Medulla oblongata (tissue), 1 donor: ENCODE measurements around the gene FBH1.
"Not testable (repeated sequence)": the region's sequence is repeated elsewhere in the genome, so short reads cannot be mapped to it uniquely, and the experiment has no call there.

Experiments
- DNase-seq: peaks from one replicate; pipeline ENCODE4 v3.0.0-alpha.2; 2015; ENCODE audit errors: extremely low spot score

FBH1 gene

DNA sequence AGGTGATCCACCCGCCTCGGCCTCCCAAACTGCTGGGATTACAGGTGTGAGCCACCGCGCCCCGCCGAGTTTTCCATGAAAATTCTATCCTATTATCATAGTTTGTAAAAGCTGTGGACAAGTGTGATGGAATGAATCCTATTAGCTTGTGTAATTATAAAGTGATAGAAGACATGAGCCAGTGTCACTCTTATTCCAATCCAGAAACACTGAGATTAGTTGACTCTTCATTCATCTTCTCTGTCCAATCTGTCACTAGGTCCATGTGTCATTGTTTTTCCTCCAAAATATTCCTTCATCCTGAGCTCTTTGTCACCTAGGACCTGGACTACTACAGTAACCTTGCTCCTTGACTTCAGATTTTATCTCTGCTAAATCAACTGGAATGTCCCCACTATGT, 13.5 kb downstream of the FBH1 start:
- DNase-seq, result no peak

DNA sequence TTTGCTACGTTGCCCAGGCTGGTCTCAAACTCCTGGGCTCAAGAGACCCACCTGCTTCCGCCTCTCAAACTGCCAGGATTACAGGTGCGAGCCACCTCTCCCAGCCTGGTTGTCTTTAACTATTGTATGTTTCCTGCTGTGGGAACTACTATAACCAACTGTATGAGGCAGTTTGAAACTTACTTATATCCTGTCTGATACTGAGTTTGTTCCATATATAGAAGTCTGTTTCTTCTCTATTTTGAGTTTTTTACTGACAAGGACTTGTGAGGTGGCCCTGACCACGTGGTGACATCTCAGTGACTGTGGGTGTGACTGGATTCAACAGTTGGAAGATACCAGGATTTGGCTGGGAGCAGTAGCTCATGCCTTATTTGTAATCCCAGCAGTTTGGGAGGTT, 14.2 kb downstream of the FBH1 start:
- no peak for DNase-seq

GRCh38 chr10:5905854-5906507, 15.9 kb downstream of the FBH1 start:
- DNase-seq, result no peak

GRCh38 chr10:5906651-5907050, 16.6 kb downstream of the FBH1 start:
- DNase-seq, result no peak

GRCh38 chr10:5908676-5909075, 18.6 kb downstream of the FBH1 start:
- not testable (repeated sequence) for DNase-seq

DNA sequence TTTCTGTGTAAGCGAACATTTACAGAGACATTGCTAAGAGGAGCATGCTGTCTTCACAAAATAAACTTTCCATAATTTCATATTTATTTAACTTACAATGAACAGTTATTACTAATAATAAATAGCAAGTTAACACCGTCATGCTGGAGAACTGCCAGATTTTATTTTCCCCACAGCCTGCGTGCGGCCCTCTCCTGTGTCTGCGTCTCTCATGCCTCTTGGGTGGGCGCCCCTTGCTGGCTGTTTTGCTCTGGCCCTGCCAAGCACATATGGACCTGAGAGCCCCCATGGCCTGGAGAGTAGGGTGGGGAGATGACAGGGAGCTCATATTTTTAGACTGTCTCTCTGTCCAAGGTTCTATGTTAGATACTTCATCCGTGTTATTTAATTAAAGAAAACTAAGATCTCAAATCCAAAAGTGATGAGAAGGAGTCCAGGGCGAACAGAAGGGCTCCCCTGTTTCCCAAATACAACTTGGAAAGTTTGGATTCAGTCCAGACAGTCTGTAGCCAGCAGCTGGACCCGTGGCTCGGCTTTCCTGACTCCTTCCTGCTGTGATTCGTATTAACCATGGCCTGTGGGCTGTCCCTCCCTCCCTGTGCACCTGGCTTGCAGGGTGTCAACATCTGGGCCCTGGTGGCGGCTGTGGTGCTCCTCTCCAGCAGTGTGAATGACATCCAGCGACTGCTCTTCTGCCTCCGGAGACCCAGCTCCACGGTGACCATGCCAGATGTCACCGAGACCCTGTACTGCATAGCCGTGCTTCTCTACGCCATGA, 20.5 kb downstream of the FBH1 start:
- no peak for DNase-seq

DNA sequence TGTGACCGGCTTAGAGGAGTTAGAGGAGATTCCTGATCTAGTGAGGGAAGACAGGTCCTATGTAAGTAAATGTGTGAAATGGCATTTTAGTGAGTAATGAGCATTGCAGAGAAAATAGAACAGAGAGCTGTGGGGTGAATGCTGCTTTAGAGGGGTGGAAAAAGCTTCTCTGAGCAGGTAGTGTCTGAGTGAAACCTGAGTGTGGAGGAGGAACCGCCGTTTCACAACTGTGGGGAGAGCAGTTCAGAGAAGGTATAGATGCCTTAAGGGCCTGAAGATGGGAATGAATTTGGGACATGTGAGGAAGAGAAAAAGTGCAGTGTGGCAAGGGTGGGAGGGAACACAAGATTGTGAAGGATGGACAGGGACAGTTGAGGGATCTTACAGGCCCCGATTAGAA, 21.6 kb downstream of the FBH1 start:
- no peak for DNase-seq

DNA sequence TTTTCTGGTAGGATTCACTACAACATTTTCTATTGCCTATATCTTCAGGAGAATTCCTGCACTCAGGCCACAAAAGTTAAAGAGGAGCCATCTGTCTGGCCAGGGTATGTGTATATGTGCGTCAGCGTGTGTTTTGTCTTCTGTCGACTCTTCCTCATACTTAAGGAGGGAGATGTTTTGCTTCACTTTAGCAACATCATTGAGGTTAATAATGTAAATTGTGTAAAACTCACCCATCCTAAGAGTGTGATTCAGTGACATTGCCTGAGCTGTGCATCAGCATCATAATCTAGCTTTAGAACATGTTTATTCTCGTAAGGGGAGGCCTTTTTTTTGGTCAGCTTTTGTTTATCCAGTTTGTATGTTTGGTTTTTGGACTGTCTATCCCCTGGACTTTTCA, 23.7 kb downstream of the FBH1 start:
- DNase-seq, result no peak

GRCh38 chr10:5915451-5915850, 25.4 kb downstream of the FBH1 start:
- DNase-seq, result no peak

DNA sequence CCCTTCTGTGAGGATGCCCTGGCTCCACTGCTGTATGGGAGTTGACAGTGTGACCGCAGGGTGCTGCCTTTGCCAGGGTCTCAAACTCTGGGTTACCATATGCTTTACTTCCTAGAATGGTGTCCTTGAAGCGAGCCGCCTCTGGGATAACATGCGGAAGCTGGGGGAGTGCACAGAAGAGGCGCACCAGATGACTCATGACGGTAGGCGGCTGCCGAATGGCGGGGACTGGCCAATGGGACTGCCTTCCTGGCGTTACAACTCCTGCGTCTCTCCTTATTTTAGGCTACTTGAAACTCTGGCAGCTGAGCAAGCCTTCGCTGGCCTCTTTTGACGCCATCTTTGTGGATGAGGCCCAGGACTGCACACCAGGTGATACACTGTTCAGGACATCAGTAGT, 27.3 kb downstream of the FBH1 start:
- DNase-seq, result no peak

- no peak for DNase-seq
Observed at GRCh38 chr10:5918763-5919162, 28.7 kb downstream of the FBH1 start.

GRCh38 chr10:5919568-5919967, 29.5 kb downstream of the FBH1 start:
- DNase-seq, result no peak

- DNase-seq, result no peak
Observed at GRCh38 chr10:5921746-5922145, 31.7 kb downstream of the FBH1 start.

- DNase-seq, result no peak
Observed at GRCh38 chr10:5924889-5925288, 34.8 kb downstream of the FBH1 start.

DNA sequence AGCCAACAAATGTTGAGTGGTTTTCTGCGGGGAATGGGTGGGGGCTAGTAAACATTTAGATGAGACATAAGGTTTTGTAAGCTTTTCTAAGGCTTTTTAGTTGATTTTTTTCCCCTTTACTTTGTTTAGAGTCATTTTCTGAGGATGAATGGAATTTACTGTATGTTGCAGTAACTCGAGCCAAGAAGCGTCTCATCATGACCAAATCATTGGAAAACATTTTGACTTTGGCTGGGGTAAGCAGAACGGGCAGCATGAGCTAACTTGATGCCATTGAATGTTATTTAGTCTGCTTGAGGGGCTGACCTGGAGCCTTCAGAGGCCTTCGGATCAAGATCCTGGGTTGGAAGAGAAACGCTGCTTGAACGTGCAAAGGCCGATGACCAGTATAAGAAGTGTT, 37.3 kb downstream of the FBH1 start:
- DNase-seq, result no peak

DNA sequence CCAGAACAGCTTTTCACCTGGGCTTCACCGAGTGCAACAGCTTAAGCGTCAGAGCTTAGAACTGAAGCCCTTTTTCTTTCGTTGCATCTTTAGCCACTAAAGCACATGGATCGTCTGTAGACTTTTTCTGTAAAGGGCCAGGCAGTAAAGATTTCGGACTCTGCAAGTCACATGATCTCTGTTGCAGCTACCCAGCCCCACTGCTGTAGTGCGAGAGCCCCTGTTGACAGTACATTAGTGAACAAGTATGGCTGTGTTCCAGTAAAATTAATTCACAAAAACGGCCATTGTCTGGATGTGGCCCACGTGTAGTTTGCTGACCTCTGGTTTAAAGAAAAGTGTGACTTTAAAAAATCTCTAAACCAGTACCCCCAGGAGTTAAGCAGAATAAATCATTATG, 39.4 kb downstream of the FBH1 start:
- no peak for DNase-seq

- DNase-seq, result no peak
Observed at GRCh38 chr10:5930272-5930671, 40.2 kb downstream of the FBH1 start.

DNA sequence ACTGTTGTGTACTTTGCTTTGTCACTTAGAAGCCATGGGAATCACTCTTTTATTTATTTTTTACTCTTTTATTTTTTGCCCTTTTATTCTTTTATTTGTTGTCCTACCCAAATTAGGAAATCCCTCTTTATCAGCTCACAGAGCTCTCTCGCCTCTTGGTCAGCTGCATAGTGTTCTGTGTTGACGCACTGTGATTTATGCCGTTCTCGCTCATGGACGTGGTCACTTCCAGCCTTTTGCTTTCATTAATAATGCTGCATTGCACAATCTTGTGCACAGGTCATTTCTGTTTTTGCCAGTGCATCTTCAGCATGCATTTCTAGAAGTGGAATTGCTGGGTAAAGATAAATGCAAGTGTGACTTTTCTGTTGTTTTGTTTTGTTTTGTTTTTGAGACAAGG, 42.3 kb downstream of the FBH1 start:
- DNase-seq, result no peak

GRCh38 chr10:5933909-5934546, 44.0 kb downstream of the FBH1 start:
- no peak for DNase-seq

GRCh38 chr10:5935628-5936027, 45.6 kb downstream of the FBH1 start:
- DNase-seq, result no peak

DNA sequence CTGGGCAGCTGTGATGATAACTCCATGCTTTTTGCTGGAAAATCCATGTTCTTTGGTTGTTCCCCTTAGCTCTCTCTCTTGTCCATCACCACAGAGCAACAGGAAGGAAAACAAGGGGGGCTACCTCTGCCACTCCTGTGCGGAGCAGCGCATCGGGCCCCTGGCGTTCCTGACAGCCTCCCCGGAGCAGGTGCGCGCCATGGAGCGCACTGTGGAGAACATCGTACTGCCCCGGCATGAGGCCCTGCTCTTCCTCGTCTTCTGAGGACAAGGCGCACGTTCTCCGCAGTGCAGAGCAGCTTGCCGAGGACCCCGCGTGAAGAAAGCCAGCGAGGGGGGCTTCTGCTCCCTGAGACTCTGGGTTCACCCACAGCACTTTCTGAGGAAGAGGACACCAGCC, 47.0 kb downstream of the FBH1 start:
- no peak for DNase-seq

DNA sequence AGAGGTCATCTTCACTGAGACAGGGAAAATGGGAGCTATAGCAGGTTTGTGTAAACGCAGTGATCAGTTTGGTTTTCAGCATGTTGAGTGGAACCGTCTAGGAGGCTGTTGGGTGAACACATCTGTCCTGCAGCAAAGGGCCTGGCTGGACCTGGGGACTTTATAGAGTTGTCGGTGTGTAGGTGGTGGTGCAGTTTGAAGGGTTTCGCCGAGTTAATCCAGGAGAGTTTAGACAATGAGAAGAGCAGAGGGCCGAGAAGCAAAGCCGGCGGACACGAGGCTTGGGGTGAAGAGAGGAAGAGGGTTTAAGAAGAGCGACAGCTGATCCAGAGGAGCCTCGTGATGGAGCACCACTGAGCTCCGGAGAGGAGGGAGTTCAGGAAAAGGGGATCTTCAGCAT, 48.2 kb downstream of the FBH1 start:
- DNase-seq, result no peak

GRCh38 chr10:5940807-5941218, 50.8 kb downstream of the FBH1 start:
- DNase-seq, result no peak
